HEK293 (cell line): Measurements from ENCODE around the gene MDN1.

ENCODE experiments used
- HOXA7 ChIP-seq: sonication (generic); formaldehyde crosslinking; IDR thresholded peaks from 2 replicates; pipeline ENCODE4 v1.8.1; 2022; ENCODE audit warnings: missing genetic modification reagents, borderline replicate concordance
- MYNN ChIP-seq: fragments of 450-650 bp; formaldehyde crosslinking; IDR thresholded peaks from 2 replicates; pipeline ENCODE4 v1.5.1; 2016; ENCODE audit warnings: missing biosample characterization, missing genetic modification characterization, borderline replicate concordance
- SP7 ChIP-seq: fragments of 450-650 bp; formaldehyde crosslinking; IDR thresholded peaks from 2 replicates; pipeline ENCODE4 v1.5.1; 2016; ENCODE audit warnings: missing biosample characterization, missing genetic modification characterization
- YY2 ChIP-seq: fragments of 450-650 bp; formaldehyde crosslinking; IDR thresholded peaks from 2 replicates; pipeline ENCODE4 v1.5.1; 2016; ENCODE audit warnings: missing biosample characterization, missing genetic modification characterization
- ZFP3 ChIP-seq: fragments of 450-650 bp; formaldehyde crosslinking; IDR thresholded peaks from 2 replicates; pipeline ENCODE4 v1.5.1; 2016; ENCODE audit warnings: low read depth, missing biosample characterization, missing genetic modification characterization
- ZNF214 ChIP-seq: fragments of 450-650 bp; formaldehyde crosslinking; IDR thresholded peaks from 2 replicates; pipeline ENCODE4 v1.5.1; 2017; ENCODE audit warnings: missing biosample characterization, mild to moderate bottlenecking, missing genetic modification characterization, borderline replicate concordance
- ZNF23 ChIP-seq: fragments of 450-650 bp; formaldehyde crosslinking; IDR thresholded peaks from 2 replicates; pipeline ENCODE4 v1.5.1; 2016; ENCODE audit warnings: missing biosample characterization, missing genetic modification characterization, borderline replicate concordance
- ZNF239 ChIP-seq: fragments of 450-650 bp; formaldehyde crosslinking; IDR thresholded peaks from 2 replicates; pipeline ENCODE4 v1.5.1; 2016; ENCODE audit warnings: missing biosample characterization, missing genetic modification characterization
- ZNF274 ChIP-seq, 2 experiments: fragments of 200-500 bp in 1 of 2; fragments of 450-650 bp in 1 of 2; sonication (Bioruptor generic) in 1 of 2; formaldehyde crosslinking in 1 of 2; IDR thresholded peaks; 2 replicates each; pipeline versions ENCODE4 v1.5.1 to v1.6.1; 2014 to 2016; ENCODE audit warnings: borderline replicate concordance in 1 of 2, inconsistent platforms in 1 of 2, low read length in 1 of 2, missing biosample characterization in 1 of 2, missing genetic modification characterization in 1 of 2
- TF ChIP-seq, protein P1 (sequence below): fragments of 450-650 bp; formaldehyde crosslinking; IDR thresholded peaks from 2 replicates; pipeline ENCODE4 v1.5.1; 2016; ENCODE audit warnings: missing biosample characterization, missing genetic modification characterization
- TF ChIP-seq, protein P2 (sequence below): fragments of 450-650 bp; formaldehyde crosslinking; IDR thresholded peaks from 2 replicates; pipeline ENCODE4 v1.5.1; 2016; ENCODE audit warnings: missing biosample characterization, missing genetic modification characterization
- TF ChIP-seq, protein P3 (sequence below): fragments of 450-650 bp; formaldehyde crosslinking; IDR thresholded peaks from 2 replicates; pipeline ENCODE4 v1.5.1; 2016; ENCODE audit warnings: missing biosample characterization, missing genetic modification characterization
- TF ChIP-seq, protein P4 (sequence below): fragments of 450-650 bp; formaldehyde crosslinking; IDR thresholded peaks from 2 replicates; pipeline ENCODE4 v1.5.1; 2016; ENCODE audit warnings: missing biosample characterization, missing genetic modification characterization
- TF ChIP-seq, protein P5 (sequence below): fragments of 450-650 bp; formaldehyde crosslinking; IDR thresholded peaks from 2 replicates; pipeline ENCODE4 v1.5.1; 2016; ENCODE audit warnings: missing biosample characterization, missing genetic modification characterization, low read depth

DNA sequence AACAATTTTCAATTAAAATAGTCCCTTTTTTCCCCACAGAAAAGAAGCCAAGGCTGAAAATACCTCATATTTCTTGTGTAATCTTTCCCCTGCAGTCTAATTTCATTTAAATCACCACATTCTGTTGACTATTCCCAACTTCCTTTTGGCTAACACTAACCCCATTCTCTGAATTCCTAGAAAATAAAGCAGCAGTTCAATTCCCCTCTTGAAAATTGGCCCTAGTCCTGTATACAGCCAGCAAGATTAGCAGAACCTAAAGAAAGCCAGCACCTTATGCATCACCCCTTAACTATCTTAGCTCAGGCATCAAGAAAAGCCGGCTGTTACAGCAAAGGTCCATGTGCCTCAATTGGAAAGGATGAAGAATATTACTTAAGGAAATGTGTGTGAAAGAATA is 69.7 kb downstream of the MDN1 start:
- TF ChIP-seq, protein P1, sequence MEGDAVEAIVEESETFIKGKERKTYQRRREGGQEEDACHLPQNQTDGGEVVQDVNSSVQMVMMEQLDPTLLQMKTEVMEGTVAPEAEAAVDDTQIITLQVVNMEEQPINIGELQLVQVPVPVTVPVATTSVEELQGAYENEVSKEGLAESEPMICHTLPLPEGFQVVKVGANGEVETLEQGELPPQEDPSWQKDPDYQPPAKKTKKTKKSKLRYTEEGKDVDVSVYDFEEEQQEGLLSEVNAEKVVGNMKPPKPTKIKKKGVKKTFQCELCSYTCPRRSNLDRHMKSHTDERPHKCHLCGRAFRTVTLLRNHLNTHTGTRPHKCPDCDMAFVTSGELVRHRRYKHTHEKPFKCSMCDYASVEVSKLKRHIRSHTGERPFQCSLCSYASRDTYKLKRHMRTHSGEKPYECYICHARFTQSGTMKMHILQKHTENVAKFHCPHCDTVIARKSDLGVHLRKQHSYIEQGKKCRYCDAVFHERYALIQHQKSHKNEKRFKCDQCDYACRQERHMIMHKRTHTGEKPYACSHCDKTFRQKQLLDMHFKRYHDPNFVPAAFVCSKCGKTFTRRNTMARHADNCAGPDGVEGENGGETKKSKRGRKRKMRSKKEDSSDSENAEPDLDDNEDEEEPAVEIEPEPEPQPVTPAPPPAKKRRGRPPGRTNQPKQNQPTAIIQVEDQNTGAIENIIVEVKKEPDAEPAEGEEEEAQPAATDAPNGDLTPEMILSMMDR (tag by site-specific recombination), result no peak
- TF ChIP-seq, protein P2, sequence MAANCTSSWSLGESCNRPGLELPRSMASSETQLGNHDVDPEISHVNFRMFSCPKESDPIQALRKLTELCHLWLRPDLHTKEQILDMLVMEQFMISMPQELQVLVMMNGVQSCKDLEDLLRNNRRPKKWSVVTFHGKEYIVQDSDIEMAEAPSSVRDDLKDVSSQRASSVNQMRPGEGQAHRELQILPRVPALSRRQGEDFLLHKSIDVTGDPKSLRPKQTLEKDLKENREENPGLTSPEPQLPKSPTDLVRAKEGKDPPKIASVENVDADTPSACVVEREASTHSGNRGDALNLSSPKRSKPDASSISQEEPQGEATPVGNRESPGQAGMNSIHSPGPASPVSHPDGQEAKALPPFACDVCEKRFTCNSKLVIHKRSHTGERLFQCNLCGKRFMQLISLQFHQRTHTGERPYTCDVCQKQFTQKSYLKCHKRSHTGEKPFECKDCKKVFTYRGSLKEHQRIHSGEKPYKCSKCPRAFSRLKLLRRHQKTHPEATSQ, result no peak
- TF ChIP-seq, protein P3, sequence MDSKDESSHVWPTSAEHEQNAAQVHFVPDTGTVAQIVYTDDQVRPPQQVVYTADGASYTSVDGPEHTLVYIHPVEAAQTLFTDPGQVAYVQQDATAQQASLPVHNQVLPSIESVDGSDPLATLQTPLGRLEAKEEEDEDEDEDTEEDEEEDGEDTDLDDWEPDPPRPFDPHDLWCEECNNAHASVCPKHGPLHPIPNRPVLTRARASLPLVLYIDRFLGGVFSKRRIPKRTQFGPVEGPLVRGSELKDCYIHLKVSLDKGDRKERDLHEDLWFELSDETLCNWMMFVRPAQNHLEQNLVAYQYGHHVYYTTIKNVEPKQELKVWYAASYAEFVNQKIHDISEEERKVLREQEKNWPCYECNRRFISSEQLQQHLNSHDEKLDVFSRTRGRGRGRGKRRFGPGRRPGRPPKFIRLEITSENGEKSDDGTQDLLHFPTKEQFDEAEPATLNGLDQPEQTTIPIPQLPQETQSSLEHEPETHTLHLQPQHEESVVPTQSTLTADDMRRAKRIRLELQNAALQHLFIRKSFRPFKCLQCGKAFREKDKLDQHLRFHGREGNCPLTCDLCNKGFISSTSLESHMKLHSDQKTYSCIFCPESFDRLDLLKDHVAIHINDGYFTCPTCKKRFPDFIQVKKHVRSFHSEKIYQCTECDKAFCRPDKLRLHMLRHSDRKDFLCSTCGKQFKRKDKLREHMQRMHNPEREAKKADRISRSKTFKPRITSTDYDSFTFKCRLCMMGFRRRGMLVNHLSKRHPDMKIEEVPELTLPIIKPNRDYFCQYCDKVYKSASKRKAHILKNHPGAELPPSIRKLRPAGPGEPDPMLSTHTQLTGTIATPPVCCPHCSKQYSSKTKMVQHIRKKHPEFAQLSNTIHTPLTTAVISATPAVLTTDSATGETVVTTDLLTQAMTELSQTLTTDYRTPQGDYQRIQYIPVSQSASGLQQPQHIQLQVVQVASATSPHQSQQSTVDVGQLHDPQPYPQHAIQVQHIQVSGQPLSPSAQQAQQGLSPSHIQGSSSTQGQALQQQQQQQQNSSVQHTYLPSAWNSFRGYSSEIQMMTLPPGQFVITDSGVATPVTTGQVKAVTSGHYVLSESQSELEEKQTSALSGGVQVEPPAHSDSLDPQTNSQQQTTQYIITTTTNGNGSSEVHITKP, result no peak
- TF ChIP-seq, protein P4, sequence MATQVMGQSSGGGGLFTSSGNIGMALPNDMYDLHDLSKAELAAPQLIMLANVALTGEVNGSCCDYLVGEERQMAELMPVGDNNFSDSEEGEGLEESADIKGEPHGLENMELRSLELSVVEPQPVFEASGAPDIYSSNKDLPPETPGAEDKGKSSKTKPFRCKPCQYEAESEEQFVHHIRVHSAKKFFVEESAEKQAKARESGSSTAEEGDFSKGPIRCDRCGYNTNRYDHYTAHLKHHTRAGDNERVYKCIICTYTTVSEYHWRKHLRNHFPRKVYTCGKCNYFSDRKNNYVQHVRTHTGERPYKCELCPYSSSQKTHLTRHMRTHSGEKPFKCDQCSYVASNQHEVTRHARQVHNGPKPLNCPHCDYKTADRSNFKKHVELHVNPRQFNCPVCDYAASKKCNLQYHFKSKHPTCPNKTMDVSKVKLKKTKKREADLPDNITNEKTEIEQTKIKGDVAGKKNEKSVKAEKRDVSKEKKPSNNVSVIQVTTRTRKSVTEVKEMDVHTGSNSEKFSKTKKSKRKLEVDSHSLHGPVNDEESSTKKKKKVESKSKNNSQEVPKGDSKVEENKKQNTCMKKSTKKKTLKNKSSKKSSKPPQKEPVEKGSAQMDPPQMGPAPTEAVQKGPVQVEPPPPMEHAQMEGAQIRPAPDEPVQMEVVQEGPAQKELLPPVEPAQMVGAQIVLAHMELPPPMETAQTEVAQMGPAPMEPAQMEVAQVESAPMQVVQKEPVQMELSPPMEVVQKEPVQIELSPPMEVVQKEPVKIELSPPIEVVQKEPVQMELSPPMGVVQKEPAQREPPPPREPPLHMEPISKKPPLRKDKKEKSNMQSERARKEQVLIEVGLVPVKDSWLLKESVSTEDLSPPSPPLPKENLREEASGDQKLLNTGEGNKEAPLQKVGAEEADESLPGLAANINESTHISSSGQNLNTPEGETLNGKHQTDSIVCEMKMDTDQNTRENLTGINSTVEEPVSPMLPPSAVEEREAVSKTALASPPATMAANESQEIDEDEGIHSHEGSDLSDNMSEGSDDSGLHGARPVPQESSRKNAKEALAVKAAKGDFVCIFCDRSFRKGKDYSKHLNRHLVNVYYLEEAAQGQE, result no peak
- TF ChIP-seq ZNF239 (no peak), ZNF274 (IDR thresholded peaks at IDR 0.05; ENCODE audit: low read length) (no peak), ZNF274 (tag by site-specific recombination; IDR thresholded peaks at IDR 0.05; ENCODE audit: borderline replicate concordance) (no peak), HOXA7 (CRISPR knock-in tag) (no peak), ZNF23 (tag by site-specific recombination) (no peak), ZFP3 (no peak), MYNN (tag by site-specific recombination) (no peak), YY2 (no peak), ZNF214 (tag by site-specific recombination) (no peak), SP7 (tag by site-specific recombination) (no peak)
- TF ChIP-seq, protein P5, sequence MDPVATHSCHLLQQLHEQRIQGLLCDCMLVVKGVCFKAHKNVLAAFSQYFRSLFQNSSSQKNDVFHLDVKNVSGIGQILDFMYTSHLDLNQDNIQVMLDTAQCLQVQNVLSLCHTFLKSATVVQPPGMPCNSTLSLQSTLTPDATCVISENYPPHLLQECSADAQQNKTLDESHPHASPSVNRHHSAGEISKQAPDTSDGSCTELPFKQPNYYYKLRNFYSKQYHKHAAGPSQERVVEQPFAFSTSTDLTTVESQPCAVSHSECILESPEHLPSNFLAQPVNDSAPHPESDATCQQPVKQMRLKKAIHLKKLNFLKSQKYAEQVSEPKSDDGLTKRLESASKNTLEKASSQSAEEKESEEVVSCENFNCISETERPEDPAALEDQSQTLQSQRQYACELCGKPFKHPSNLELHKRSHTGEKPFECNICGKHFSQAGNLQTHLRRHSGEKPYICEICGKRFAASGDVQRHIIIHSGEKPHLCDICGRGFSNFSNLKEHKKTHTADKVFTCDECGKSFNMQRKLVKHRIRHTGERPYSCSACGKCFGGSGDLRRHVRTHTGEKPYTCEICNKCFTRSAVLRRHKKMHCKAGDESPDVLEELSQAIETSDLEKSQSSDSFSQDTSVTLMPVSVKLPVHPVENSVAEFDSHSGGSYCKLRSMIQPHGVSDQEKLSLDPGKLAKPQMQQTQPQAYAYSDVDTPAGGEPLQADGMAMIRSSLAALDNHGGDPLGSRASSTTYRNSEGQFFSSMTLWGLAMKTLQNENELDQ (tag by site-specific recombination), result no peak
